ENCODE measurements around the gene PSMC1.
"Not testable (repeated sequence)": the region's sequence is repeated elsewhere in the genome, so short reads cannot be mapped to it uniquely, and the experiment has no call there.

PSMC1 gene

DNA sequence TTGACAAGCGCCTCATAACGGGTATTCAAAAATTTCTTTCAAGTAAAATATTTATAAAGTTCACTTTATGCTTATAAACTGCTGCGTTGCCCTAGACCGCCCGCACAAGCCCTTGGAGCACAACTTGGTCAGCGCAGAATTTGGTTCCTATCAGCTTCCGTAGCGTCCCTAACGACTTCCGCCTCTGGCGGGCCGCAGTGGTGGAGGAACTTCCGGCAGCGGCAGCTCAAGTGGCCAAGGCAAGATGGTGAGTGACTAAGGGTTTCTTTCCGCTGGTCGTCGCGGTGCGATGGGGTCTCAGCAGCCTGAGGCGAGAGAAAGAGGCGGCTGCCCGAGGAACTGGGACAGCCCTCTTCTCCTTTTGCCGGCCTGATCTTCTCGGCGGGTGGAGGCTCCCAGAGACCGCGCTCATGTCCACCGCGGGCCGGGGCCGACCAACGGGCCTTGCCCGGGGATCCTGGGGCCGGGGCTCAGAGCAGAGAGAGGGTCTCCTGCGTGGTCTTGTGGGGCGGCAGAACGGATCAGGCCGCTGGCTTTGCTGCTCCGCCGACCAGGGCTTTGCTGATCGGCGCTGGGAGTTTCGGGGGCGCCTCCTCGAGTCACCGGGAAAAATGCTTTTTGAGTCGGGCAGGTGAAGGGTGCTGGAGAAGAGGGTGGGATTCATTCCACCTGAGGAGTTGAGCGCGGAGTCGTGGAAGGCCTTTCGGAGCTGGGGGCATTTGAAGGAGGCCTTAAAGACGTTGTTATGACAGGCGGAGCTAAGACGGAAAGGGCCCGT lies at the start of gene PSMC1:
Gene PSMC1 (plus strand): TSS at position 200 of the 778 bp plus-strand sequence. CDS start 45 bp downstream, at position 245.
- DNase-seq (ENCODE audit: low spot score) = peak; percentile 95

DNA sequence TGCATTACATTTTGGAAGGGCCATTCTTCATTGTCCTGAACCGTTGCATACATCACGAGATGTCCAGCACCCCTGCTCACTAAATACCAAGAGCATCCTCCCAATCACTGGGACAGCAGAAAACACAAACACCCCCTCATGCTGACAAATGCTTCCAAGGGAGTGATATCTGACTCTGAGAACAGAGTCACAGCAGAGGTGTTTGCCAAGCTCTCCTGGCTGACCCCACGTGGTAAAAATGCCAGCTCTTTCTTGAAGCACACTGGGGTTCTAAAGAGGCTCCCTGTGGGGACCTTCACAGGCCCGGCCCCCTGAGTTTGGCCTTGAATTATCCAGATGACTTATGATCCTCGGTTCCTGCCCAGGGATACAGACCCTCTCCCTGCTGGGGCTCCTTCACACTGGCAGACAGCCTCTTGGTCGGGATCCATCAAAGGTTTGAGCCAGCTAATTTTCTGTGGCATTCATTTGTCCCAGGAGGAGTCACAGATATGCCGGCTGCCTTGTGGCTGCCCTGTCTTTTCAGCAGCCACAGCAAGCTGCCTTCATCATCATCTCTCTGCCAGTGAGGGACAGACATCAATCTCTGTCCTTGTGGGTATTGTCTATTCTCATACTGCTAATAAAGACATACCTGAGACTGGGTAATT lies 43.1 kb upstream of the PSMC1 start:
- no peak for DNase-seq (ENCODE audit: low spot score)

DNA sequence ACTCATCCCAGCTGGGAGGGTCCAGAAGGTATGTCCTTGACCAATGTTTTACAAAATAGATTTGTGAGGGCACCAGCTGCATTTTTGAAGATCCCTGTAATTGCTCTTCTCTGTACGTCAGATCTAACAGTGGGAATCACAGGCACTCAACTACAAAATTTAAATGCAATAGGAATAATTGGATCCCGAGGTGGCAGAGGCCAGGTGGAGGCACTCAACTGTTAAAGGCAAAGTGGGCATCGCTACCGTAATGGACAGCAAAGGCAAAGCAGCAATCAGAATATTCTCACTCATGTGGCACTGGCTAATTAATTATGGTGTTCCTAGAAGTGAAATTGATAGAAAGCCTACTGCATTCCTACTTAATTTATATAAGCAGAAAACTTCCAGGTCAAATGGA lies 27.9 kb upstream of the PSMC1 start:
- no peak for DNase-seq (ENCODE audit: low spot score)

DNA sequence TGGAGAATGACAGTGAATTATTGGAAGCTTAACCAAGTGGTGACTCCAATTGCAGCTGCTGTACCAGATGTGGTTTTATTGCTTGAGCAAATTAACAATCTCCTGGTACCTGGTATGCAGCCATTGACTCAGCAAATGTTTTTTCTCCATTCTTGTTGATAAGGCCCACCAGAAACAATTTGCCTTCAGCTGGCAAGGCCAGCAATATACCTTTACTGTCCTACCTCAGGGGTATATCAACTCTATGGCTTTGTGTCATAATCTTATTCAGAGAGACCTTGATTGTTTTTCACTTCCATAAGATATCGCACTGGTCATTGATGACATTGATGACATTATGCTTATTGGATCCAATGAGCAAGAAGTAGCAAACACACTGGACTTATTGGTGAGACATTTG lies 26.4 kb upstream of the PSMC1 start:
- DNase-seq (ENCODE audit: low spot score) = not testable (repeated sequence)

DNA sequence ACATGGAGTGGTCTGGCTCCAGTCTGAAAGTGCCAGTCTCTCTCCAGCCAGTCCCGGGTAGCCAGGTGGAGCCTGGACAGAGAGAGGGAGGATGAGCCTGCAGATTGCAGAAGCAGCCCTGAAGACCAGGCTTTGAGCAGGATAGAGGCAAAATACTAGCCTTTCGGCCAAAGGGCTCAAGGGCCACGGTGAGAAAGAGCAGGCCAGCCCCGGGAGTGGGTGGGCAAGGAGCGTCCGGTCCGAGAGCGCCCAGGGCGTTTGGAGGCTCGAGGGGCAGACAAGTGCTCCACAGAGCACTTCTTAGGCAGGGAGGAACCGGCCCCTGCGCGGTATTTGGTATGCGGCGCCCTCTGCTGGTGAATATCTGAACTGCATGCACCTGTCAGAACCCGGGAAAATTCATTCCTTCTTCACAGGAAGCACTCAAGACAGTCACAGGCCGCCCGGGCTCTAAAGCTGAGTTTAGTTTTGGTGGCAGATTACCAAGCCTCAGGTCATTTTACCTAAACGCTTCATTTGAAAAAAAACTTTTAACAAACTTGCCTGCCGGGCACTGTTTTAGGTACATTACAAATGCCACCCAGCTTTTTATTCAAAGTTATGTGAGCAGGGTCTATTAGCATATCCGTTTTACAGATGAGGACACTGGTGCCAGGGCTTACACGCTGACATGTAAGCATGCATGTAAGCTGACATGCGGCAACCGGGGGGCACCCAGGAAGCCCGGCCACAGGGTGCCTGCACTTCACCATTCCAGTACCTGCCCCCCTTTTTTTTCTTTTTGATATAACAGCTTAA lies 21.0 kb upstream of the PSMC1 start:
- peak; percentile 59 for DNase-seq (ENCODE audit: low spot score)

DNA sequence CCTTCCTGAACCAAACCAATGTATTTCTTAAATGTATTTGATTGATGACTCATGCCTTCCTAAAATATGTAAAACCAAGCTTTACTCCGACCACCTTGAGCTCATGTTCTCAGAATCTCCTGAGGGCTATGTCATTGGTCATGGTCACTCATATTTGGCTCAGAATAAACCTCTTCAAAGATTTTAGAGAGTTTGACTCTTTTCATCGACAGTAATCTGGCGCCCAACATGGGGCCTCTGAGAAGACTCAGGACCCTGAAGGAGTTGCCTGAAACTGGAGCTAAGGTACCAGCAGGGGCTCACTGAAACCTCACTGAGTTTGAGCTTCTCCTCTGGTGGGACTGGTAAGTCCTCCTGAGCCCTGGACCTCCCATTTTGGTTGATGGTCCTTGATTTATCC lies 17.2 kb upstream of the PSMC1 start:
- DNase-seq (ENCODE audit: low spot score) = no peak

DNA sequence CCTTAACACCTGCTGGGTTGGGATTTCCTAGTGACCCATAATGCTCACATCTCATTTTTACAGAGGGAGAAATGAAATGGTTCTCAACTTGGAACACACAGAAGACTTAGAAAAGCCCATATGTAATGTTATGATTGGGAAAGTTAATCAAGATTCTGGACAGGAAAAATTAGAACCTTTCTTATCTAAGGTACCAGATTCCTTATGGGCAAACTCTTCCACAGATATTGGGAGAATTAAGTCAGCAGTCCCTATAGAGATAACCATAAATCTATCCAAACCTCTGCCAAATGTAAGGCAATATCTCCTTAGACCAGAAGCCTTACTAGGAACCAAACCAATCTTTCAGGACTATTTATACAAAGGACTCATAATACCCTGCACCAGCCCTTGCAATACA lies 13.9 kb upstream of the PSMC1 start:
- no peak for DNase-seq (ENCODE audit: low spot score)

DNA sequence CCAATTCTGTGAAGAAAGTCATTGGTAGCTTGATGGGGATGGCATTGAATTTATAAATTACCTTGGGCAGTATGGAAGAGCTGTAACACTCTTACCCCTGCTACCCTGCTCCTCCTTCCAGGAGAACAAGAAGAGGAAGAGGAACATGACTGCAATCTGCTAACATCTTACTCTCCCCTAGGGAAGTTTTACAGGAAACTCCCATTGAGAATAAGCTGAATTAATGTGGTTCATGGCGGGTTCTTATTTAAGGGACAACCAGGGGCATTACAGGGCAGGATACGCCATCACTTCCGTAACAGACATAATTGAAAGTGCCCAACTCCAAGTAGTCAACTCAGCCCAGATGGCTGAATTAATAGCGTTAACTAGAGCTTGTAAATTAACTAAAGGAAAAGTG lies 9.4 kb upstream of the PSMC1 start:
- no peak for DNase-seq (ENCODE audit: low spot score)

DNA sequence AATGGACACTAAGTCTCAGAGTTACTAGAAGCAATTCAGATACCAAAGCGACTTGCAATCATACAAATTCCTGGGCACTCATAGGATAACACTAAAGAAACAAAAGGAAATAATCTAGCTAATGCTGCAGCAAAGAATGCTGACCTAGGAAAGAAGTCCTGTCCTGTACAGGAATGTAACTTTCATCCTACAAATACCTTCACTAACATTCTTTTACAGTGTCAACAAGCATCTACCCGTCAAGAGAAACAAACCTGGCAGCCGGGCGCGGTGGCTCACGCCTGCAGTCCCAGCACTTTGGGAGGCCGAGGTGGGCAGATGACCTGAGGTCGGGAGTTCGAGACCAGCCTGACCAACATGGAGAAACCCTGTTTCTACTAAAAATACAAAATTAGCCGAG lies 8.9 kb upstream of the PSMC1 start:
- not testable (repeated sequence) for DNase-seq (ENCODE audit: low spot score)

DNA sequence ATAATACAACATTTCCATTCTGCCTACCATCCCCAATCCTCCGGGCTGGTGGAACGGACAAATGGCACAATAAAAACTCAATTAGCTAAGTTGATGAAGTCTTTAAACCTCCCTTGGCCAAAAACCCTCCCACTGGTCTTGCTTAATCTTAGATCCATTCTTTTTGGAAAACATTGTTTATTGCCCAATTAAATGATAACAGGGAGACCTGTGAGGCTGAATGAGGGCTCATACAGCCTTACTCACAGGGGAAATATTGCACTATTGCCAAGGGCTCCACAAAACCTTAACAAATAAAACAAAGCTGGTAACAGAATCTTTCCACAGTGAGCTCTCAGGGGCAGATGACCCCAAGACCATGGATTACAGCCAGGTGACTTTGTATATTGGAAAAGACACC lies 7.8 kb upstream of the PSMC1 start:
- no peak for DNase-seq (ENCODE audit: low spot score)

DNA sequence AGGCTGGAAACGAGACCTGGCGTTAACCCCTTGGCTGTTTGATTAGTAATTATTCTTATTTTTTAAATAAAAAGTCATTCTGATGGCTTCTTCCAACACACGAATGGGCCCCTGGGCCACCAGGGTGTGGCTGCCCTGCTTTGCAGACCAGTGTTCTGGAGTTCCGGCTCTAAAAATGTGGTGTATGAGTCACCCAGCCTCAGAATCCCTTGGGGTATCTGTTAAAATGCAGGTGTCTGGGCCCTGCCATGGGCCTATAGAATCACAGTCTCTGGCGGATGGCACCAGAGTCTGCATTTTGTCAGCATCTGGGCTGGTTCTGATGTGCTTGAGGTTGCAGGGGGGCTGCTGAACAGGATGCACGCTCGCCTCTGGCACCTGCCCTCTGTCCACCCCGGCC lies 2.5 kb upstream of the PSMC1 start:
- no peak for DNase-seq (ENCODE audit: low spot score)

DNA sequence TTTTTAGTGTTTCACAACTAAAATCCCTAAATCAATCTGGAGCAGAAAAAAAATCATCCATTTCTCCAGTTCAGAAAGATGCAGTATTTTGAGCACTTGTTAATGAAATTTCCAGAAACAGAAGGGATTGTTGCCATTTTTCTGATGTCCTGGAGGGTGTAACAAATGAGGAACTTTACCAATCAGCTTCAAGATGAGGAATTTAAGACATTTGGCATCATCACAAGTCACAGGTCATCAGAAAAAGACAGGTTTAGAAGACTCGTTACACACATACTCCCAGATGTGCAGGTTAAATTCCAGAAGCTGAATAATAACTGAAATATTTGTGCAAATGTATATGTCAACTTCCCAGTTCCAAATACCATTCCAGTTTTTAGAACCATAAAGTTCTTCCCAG lies 482 bp upstream of the PSMC1 start:
- DNase-seq (ENCODE audit: low spot score) = no peak

DNA sequence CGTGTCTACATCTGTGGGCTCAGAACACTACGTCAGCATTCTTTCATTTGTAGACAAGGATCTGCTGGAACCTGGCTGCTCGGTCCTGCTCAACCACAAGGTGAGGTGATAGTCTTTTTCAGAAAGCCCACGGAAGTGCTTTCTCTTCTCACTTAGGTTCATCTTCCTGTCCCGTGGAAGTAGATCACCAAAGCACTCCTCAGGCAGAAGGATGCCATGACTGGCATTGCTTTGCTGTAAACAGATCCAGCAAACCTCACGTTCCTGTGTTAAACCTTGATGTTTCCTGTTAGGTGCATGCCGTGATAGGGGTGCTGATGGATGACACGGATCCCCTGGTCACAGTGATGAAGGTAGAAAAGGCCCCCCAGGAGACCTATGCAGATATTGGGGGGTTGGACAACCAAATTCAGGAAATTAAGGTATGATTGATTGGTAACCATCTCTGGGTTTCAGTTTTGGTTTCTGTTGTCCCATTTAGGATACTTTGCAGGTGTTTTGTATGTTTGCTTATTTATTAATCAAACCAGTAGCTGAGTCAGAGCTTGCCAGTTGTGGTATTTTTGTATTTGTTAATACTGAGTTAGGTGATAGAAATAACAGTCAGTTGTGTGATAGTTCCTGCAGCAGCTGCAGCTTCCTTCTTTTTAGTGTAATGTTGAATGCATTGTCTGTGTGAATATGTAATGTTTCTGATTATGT lies 7.5 kb downstream of the PSMC1 start:
- DNase-seq (ENCODE audit: low spot score) = no peak

DNA sequence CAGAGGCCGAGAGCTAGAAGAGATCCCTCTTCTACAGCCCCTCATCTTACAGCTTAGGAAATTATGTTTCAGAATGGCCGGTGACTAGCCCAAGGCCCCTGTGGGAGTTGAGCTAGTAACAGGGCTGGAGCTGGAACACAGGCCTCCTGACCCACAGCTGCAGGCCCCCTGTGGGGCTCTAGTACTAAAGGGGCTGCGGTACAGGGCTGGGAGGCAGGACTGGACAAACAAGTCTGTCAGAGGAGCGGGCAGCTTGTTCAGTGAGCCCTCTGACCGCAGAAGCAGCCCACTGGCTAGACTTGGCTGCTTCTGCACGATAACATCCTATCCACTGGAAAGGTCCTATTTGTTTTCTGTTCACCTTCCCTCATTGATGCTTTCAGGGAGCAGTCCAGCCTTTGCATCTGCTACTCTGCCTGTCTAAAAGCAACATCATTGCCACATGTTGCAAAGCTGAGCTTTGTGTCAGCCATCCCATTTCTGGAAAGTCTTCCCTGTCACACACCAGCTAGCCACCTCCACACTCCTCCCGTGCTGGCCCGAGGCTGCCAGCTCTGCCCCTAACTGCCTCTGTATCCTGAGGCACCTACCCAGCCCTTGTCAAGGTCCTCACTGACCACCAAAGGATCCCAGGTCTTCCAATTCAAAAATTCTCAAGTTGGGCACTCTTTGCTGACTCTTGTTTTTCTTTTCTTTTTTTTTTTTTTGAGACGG lies 10.2 kb downstream of the PSMC1 start:
- no peak for DNase-seq (ENCODE audit: low spot score)

DNA sequence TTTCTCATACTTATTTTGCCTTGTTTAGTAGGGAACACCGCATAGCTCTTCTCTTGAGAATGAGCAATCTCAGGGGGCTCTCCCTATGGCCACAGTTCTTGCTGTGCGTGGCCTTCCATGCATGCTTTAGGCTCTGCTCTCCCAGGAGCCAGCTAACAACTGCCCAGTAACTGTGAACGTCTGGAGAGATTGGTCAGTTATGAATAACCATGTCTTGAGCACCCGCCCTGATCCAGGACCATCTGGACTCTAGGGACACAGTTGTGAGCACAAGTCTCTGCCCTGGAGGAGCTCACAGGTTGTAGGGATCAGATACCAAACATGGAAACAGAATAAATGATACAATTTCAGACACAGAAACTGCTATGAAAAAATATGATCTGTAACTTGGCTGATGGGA lies 12.1 kb downstream of the PSMC1 start:
- no peak for DNase-seq (ENCODE audit: low spot score)

DNA sequence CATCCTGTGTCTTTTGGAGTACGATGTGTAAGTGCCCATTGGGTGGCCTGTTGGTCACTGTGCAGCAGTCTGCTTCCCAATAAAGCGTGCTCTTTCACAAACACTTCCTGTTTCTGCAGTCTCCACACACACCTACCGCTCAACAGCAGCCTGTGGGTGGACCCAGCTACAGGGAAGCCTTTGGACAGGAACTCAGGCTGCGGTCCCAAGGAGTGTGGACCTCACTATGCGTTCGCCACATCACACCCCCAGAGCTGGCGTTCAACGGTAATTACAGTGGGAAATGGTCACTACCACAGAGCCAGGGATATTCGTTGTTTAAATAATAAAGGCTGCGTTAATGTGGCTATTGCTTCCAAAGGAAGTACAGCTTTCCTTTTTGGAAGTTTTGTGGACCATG lies 16.2 kb downstream of the PSMC1 start:
- no peak for DNase-seq (ENCODE audit: low spot score)

DNA sequence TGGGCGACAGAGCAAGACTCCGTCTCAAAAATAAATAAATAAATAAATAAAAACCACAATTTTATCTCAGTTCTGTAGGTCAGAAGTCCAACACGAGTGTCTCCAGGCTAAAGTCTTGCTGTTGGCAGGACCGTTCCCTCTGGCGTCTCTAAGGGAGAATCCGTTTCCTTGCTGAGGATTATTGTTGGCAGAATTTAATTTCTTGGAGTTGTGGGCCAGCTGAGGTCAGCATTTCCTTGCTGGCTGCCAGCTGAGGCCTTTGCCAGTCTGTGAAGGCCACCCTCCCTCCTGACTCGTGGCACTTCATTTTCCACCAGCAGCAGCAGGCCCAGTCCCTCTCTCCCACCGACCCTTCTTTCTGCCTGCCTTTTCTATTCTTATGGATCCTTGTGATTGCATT lies 17.2 kb downstream of the PSMC1 start:
- no peak for DNase-seq (ENCODE audit: low spot score)

DNA sequence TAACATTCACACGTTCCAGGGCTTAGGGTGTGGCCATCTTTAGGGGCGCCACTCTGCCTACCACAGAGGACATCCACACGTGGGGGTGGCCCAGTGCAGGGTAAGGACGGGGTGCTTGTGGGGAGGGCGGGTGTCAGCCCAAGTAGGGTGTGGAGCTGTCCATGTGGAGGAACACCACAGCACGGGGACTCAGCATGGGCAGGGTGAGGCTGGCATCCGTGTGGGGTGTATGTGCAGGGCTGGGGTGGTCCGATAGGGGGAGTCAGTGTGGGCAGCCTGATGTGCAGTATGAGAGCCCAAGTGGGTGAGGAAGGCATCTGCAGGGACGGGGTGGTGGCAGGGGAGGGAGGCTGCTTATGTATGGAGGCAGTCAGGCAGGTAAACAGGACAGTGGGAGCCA lies 17.7 kb downstream of the PSMC1 start:
- no peak for DNase-seq (ENCODE audit: low spot score)

DNA sequence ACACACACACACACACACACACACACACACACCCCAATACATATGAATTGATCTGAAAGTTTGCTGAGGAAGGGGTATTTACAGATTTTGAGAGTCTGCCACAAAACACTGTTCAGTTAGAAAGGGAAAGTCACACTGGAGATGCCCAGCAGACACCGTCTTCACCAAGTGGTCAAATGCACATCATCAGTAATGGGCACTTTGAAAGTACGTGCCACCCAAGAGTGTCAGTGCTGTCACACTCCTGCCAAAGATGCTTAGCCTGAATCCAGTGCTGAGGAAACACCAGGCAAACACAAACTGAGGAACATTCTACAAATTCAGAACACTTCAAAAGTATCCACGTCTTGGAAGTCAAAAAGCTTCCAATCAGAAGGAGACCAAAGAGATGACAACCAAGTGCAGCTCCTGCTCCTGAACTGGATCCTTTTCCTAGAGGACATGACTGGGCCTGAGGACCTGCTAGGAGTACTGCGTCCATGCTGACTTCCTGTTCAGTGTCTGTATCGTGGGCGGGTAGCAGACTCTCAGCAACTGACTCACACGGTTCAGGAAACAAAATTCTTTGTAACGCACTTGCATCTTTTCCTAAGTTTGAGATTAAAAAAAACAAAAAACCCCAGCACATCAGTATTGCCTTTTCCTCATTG lies 18.6 kb downstream of the PSMC1 start:
- no peak for DNase-seq (ENCODE audit: low spot score)

DNA sequence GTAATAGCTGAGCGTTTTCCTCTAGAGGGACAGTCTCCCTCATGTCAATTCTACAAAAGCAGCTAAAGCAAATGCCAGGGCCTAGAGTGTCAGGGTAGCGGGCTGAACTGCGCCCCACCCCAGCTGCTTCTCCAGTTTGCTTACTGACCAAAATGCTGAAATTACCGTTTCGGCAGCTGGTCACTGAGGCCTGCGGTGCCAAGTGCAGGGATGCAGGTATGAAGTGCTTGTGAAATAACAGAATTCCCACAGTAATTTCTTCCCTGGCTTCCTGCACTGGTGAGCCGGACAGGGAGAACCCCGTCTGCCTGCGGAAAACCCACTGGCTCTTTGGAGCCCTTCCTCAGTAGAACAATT lies 19.1 kb downstream of the PSMC1 start:
- no peak for DNase-seq (ENCODE audit: low spot score)

DNA sequence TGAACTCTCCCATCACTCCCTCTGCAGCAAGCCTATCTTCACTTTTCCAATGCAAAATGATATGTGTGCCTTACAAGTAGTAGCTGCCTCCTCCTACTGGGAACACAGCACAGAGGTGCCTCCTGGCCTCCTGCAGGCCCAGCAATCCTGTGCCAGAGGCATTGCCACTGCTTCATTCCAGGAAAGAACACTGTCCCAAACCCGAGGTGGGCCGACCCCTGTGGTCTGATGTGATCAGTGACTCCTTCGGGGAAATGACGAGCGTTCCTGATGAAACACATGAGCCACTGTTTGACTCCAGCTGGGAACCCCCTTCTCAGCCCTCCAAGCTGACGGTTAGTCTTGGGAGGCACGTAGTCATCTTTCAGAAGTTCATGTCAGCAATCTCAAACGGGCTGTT lies 19.5 kb downstream of the PSMC1 start:
- no peak for DNase-seq (ENCODE audit: low spot score)

All from Ammon's horn (tissue), 1 donor.